Activated naive CD4-positive, alpha-beta T cell treated with anti-CD3 and anti-CD28 coated beads, Interleukin-2, amount 50 U/mL, for 16 hours (primary cell): ENCODE data around the gene CHST2.
"Not testable (repeated sequence)": the region's sequence is repeated elsewhere in the genome, so short reads cannot be mapped to it uniquely, and the experiment has no call there.

Experiments used
- DNase-seq: peaks from one replicate; pipeline ENCODE4 v3.0.0-alpha.2; 2020

Gene CHST2

DNA sequence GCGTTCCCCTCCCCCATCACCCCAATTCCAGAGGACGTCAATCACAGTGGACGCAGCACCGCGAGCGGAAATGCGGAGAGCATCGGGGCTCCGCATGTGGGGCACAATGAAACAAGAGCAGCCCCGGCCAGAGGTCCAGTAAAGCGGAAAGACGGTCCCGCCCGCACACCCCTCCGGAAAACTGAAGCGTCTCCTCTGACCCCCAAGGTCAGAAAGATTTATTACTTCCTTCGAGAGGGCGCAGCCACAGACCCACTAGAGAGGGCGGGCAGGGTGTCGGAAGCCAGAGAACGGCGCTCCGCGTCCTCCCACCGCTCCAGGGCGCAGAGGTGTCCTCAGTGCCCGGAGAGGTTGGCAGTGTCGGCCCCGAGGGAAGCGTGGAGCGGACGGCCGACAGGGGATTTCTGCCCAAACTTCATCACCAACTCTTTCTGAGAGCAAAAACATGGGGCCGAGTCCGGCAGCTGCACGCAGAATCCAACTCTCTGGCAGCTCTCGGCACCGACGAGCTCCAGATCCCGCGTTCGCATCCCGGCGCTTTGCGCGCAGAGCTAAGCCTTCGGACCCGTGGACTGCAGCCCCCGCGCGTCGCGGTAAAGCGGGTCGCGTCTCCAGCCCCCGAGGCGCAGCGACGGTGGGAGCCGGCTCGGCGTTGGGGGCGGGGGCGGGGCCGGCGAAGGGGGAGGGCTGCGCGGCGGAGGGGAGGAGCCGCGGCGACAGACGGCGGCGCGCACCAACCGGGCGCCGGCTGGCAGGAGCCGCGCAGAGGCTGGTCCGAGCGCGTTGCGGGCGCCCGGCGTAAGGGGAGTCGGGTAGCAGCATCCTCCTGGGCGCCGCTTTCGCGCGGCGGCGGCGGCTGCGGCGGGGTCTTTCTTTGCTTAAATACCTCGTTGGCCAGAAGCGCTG lies at the start of gene CHST2:
CHST2 (plus strand) TSS at position 763 of the 906 bp plus-strand sequence. CDS start 1,046 bp downstream, outside the sequence.
- peak; percentile 77 for DNase-seq

- DNase-seq, result no peak
Measured at GRCh38 chr3:143070977-143071551, 48.5 kb upstream of the CHST2 start.

- DNase-seq, result no peak
Measured at GRCh38 chr3:143071776-143072175, 47.8 kb upstream of the CHST2 start.

- DNase-seq, result not testable (repeated sequence)
Measured at GRCh38 chr3:143072298-143073020, 47.1 kb upstream of the CHST2 start.

- not testable (repeated sequence) for DNase-seq
Measured at GRCh38 chr3:143073541-143073940, 46.0 kb upstream of the CHST2 start.

- DNase-seq, result not testable (repeated sequence)
Measured at GRCh38 chr3:143073983-143074382, 45.6 kb upstream of the CHST2 start.

DNA sequence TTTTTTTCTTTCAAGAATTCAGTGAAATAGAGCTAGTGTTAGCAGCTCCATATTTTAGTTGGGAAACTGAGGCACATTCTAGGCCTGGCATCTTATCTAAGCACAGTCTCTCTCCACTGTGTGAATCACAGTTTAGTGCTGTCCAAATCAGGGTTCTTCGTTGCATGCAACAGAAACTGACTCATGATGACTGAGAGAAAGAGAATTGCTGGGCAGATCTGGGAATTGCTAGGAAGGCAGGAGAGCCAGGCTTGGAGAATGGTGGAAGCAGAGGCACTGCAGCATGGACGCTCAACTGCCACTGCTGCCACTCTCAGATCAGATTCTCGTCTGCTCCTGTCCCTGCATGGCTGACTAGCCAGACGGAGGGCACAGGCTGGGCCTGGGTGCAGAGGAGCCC lies 40.7 kb upstream of the CHST2 start:
- DNase-seq, result no peak

DNA sequence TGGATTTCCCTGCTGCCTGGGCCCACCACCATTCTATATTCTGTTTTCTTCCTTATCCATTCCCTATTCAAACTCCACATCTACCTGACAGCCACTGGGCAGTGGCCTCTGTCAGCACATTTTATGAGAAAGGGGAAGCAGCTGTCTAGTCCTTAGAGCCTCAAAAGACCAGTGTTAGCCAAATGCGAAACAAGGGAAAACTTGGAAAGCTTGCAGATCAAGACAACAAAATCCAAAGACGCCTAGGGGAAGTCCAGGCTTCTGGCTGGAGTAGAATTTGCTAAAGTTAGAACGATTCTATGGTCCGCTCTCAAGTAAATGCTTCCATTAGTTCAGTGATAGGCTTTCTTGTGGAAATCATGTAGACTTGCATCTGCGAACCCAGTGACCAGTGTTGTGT lies 39.4 kb upstream of the CHST2 start:
- DNase-seq, result no peak

DNA sequence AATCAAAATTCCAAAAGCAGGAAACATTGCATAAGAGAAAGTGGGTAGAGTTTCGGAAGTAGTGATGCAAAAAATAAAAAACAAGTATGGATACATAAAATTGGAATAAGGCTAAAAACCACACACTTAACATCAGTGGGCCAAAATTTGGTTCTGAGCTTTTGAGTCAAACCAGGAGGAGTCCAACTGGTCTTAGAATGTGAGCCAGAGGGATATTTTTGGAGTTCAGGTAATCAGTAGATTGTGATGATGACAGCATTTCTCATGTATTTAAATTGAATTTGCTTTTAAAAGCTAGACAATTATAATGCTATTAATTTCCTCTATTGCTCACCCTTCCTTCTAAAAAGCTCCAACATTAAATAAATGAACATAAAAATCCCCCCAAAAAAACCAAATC lies 38.2 kb upstream of the CHST2 start:
- no peak for DNase-seq

GRCh38 chr3:143081844-143082778 lies 37.5 kb upstream of the CHST2 start:
- no peak for DNase-seq

GRCh38 chr3:143083781-143084180 lies 35.8 kb upstream of the CHST2 start:
- no peak for DNase-seq

- DNase-seq, result no peak
Measured at GRCh38 chr3:143084856-143085731, 34.5 kb upstream of the CHST2 start.

DNA sequence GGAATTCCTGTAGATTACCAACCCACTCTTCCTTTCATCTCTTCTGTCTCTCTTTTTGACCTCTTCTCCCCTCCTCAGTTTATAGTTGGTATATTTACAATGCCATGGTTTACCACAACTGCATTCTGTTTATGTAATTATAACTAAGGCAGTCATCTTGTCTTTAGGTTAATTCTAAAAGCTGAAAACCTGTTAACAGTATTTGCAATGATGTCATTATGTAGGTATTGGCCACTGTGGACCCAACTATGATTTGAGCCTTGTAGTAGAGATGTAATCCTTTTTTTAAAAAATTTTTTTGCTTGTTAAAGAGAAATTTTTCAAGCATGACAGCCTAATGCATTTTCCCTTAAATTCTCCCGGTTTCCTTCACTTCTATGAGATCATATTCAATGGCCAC lies 30.7 kb upstream of the CHST2 start:
- no peak for DNase-seq

GRCh38 chr3:143089965-143090364 lies 29.6 kb upstream of the CHST2 start:
- no peak for DNase-seq

DNA sequence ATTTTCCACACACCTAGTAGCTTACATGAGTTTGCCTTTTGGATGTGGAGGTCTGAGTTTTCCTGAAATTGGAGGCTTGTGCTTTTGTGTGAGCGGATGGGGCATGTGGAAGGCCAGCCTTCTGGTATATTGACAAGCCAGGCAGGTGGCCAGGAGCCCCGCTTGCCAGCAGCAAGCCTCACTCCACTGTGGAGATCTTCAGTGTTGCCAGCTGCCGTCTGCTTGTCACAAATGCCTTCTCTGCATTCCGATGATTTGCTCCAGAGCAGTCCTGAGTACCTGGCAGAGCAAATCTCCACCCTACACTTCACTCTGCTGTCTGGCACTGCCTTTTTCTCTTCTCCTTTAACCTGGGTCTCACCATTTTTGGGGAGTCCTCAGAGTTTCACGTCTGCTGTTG lies 29.1 kb upstream of the CHST2 start:
- no peak for DNase-seq

DNA sequence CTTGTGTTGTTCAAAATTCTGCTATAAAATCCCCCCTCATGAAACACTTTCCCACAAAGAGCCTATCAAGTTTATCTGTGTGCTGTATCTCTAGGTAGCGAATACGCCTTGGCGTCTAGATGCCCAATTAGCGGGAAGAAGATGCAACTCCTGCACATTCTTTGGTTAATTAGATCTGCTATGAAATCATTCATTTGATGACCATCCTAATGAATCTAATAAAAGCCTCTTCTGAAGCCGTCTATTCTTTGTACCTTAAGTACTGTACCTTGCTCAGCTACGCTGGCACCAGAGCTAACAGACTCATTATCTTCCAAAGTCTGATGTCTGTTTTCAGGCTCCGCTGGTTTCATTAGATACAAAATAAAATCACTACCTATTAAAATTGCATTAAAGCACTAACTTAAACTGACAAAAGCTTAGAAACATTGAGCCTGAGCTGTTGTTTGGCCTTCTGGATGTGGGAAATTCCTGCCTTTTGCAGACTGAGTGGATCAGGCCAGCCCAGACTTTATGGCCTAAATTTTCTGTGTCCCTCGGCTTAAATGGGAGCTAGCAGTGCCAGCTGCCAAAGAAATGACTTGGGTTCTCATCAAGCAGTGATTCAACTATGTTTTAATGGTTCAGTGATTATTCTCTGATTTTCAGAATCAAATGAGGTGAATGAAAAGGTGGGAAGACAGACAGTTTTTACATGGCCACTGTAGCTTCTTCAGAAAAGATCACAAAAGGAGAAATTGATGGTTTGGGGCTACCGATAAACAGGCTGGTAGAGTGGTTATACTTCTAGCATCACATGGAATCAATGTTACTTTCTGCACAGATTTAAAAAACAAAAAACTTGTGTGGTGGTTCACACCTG lies 28.4 kb upstream of the CHST2 start:
- DNase-seq, result no peak

GRCh38 chr3:143092191-143092590 lies 27.4 kb upstream of the CHST2 start:
- no peak for DNase-seq

- DNase-seq, result no peak
Measured at GRCh38 chr3:143095813-143096212, 23.8 kb upstream of the CHST2 start.

GRCh38 chr3:143098032-143098764 lies 21.4 kb upstream of the CHST2 start:
- no peak for DNase-seq

- DNase-seq, result no peak
Measured at GRCh38 chr3:143099210-143099609, 20.4 kb upstream of the CHST2 start.
